Uterus (tissue), 2 donors: ENCODE data around the gene DPP8.

ENCODE experiments used
- CTCF ChIP-seq, 4 experiments: fragments of 200-600 bp in 2 of 4; fragments of 450-650 bp in 2 of 4; sonication (generic) in 2 of 4; IDR thresholded peaks; one replicate each; pipeline ENCODE4 v1.5.1; 2016 to 2019; ENCODE audit warnings: antibody characterized with exemption in 4 of 4, mild to moderate bottlenecking in 2 of 4, moderate library complexity in 1 of 4
- POLR2A ChIP-seq, 2 donors: fragments of 450-650 bp; IDR thresholded peaks; one replicate each; pipeline ENCODE4 v1.6.1; 2016; ENCODE audit warnings: antibody characterized with exemption in 2 of 2, mild to moderate bottlenecking in 1 of 2, moderate library complexity in 1 of 2

- TF ChIP-seq POLR2A (IDR thresholded peaks at IDR 0.05) (no peak), CTCF (IDR thresholded peaks at IDR 0.05) (no peak)
Measured at GRCh38 chr15:65395567-65396202, 121.8 kb downstream of the DPP8 start.
